ENCODE data around the gene SCAF8.
A peak's percentile ranks its signal among the peaks of the same experiment; 100 is the strongest.
"Not testable (repeated sequence)": the region's sequence is repeated elsewhere in the genome, so short reads cannot be mapped to it uniquely, and the experiment has no call there.

The SCAF8 gene, protein sequence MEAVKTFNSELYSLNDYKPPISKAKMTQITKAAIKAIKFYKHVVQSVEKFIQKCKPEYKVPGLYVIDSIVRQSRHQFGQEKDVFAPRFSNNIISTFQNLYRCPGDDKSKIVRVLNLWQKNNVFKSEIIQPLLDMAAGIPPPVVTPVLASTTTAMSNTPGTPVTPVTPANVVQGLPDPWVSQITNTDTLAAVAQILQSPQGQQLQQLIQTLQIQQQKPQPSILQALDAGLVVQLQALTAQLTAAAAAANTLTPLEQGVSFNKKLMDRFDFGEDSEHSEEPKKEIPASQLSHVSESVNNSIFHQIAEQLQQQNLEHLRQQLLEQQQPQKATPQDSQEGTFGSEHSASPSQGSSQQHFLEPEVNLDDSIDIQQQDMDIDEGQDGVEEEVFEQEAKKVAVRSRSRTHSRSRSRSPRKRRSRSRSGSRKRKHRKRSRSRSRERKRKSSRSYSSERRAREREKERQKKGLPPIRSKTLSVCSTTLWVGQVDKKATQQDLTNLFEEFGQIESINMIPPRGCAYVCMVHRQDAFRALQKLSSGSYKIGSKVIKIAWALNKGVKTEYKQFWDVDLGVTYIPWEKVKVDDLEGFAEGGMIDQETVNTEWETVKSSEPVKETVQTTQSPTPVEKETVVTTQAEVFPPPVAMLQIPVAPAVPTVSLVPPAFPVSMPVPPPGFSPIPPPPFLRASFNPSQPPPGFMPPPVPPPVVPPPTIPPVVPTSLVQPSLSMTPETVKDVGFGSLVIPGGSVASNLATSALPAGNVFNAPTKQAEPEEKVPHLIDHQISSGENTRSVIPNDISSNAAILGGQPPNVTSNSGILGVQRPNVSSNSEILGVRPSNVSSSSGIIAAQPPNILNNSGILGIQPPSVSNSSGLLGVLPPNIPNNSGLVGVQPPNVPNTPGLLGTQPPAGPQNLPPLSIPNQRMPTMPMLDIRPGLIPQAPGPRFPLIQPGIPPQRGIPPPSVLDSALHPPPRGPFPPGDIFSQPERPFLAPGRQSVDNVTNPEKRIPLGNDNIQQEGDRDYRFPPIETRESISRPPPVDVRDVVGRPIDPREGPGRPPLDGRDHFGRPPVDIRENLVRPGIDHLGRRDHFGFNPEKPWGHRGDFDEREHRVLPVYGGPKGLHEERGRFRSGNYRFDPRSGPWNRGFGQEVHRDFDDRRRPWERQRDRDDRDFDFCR (N-terminal part only)

DNA sequence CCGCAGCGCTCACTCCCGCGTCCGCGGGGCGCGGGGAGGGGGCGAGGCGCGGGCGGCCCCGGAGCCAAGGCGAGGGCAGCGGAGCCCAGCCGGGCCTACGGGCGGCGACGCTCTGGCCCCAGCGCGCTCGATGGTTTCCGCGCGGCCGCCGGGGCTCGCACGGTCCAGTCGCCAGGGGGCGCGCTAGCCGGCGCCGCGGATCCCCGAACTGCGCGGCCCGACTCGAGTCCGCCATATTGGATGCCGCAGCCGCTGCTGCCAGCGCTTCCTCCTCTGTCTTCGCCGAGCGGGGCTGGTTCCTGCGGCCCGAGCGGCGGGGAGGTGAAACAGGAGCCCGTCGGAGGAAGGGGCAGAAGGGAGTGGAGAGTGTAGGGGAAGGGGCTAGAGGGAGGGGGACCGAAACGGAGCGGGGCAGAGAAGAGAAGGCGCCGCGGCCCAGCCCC lies at the start of gene SCAF8:
Gene SCAF8, plus strand, starts transcription at position 234 of the 443 bp plus-strand sequence. CDS start 485 bp downstream, outside the sequence.
- peak; percentile 75 to 79 for ATAC-seq

DNA sequence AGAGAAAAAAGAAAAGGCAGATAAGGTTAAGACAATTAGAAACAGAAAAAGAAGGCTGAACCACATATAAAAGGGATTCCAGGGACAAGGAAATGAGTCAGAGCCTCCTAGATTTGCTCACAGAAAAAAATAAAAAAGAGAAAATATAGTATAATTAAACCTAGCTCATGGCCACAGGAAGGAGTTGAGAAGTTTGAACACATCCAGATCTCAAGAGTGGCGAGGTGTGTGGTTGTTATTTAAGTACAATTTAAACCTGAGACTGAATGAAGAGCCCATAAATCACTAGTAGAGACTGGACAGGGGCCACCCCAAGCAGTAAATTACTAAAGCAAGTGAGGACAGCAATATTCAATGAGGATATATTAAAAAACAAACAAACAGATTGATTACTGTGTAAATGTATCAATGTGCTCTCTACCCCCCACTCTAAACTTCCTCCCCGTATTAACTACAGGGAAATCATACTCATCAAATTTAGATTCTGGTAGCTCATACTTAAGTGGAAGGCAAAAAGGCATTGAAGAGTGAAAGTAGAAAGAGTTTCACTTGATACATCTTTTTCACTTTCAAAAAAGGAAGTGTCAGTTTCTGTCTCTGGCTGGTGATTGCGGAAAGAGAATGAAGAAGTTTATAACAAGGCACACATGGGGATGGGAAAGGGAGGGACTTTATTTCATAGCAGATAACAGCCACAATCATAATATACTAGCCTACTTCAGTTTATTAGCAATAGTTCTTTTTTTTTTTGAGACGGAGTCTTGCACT lies 49.3 kb upstream of the SCAF8 start:
- ATAC-seq = peak; percentile 58 to 84

DNA sequence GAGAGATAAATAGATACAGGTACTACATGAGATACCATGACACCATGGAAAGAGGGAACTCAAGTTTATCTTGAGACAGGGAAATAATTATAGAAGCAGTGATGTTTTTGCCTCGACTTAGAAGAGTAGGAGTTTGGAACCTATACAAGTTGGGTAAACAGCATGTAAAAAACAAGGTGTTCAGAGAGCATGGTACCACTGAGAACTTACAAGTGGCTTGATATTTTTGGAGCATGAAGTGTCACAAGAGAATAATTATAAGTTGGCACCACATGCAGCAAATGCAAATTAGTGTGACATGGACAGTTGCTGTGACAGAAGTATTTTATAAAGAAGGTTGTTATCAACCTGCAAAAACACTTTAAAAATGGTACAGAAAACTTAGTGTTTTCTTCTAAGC lies 47.1 kb upstream of the SCAF8 start:
- ATAC-seq = no peak

DNA sequence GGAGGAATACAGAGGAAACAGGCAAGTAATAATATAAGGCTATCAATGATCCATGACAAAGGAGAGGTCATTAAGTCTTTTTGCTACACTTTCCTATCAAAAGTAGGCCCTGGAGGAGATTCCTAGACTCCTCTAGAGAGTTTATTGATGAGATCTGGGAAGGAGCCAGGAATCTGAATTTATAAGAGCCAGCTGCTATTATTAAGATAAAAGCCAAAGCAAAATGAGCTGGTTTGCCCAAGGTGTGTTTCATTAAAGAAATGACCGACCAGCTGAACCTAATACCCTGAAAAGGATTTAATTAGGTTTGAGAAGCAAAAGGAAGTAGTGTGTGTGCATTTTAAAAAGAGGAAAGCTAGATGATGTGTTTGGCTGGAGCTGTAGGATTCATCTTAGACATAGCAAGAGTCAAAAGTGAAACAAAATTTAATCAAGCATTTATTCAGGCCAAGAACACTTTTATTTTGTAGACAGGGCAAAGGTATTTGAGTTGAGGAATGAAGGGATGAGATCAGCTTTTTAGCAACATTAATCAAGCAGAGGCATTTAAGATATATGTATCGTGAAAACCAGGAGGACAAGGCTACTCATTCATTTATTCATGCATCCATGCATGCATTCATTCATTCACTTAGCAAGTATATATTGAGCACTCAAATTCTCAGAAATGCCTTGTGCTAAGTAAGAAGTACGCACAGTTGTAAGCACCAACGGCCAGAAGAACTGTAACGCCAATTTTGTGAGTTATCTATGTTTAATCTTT lies 43.5 kb upstream of the SCAF8 start:
- ATAC-seq = no peak

DNA sequence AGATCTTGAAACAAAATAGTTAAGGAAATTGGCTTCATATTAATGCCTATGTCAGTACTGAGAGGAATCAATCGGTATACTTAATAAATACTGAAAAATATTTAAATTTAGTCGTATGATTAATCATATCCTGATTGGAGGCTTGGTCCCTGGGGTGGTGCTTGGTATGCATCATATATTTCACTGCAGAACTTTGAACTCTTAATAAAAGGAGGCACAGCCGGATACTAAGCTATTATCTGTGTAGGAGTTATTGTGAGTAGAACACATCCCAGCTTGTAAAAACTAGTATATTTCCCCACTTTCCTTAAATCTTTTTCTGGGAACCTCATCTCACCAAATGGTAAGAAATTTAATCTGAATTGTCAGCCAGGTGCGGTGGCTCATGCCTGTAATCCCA lies 42.4 kb upstream of the SCAF8 start:
- no peak for ATAC-seq

DNA sequence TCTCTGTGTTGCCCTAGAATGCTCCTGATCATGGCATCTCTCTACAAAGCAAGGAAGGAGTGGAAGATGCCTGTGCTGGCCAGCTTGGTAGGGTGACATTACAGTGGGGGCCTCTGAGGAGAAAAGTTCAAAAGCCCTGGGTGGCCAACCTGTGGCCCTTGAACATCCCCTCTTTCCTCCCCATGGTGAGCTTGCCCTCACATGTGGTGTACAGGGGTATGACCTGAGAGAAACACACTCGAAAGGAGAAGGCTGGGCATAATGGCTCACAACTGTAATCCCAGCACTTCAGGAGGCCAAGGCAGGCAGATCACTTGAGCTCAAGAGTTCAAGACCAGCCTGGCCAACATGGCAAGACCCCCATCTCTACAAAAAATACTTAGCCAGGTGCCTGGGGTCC lies 36.6 kb upstream of the SCAF8 start:
- no peak for ATAC-seq

DNA sequence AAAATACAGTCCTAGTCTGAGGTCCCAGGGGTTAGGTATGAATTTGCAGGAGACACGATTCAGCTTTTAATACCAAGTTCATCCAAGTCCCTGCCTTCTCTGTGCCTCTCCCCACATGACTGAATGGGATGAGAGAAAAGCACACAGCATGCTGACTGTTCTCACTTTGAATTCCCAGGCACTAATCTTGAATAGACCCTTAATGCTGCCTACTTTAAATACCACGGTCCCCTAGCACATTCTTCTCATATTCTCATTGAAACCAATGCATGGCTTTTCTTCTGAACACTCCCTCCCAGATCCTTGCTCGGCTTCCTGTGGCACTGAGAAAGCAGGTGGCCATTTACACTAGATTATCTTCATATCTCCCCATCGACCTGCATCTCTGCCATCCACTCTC lies 30.1 kb upstream of the SCAF8 start:
- ATAC-seq = no peak

DNA sequence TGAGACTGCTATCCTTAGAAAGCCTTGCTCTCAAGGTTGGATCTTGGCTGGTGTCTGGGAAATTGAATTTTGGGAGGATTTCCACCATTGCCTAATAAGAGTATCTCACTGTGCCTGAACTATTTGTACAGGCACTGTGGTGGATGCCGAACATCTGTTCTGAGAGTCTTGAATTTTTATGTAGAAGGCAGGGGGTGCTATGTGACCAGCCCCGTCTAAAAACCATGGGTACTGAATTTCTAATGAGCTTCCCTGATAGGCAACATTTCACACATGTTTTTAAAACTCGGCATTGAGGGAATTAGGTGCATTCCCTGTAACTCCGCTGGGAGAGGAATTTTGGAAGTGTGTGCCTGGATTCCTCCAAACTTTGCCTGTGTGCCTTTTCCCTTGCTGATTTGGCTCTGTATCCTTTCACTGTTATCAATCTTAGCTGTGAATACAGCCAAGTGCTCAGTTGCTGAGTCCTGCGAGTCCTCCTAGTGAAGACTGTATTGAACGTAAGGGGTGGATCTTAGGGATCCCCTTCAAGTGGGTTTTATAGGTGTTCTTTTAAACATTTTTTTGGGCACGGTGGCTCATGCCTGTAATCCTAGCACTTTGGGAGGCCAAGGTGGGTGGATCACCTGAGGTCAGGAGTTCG lies 27.6 kb upstream of the SCAF8 start:
- no peak for ATAC-seq

DNA sequence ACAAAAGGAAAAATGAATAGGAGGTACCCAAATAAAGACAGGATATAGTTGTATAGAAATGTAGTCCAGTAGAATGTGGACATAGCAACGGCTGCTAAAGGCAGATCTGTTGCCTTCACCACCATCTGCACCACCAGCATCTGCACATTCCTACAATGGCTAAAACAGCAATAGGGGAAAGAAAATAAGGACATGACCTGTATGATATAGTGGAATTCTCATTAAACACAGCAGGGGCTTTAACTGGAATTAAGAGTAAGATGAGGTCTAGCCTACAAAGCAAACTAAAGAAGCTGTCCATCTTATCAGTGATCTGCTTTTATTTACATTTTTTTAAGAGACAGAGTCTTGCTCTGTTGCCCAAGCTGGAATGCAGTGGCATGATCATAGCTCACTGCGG lies 26.8 kb upstream of the SCAF8 start:
- ATAC-seq = no peak

DNA sequence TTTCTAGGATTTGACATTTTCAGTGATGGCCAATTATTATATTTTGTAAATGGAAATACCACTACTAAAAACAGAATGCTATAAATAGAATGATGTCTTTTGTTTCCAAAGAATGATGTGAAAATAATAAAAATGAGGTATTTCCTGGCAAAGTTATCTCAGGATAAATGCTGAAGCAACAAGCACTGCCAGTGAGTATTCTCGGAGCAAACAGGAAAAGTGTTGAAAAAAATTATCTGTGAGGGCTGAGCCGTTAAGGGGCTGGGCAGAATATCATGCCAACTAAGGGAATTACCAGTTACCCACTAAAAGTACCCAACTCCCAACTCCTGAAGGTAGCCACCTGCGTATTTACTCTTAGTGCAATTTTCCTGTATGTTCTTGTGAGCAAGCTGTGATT lies 23.6 kb upstream of the SCAF8 start:
- ATAC-seq = no peak

DNA sequence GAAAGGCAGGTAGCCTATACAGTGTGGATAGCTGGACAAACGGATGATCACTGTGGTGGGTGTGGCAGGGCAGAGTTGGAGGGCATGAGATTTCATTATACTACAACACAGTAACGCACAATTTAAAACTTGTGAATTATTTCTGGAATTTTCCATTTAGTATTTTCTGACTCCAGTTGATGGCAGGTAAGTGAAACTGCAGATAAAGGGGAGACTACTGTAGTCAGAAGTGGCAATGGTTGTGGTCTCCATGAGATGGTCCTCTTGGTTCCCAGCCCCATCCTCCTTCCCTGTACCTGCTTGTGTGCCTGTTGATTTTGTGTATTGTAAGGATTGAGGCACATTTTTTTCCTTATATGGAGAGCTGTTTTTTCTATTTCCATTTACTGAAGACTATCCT lies 22.5 kb upstream of the SCAF8 start:
- ATAC-seq = no peak

DNA sequence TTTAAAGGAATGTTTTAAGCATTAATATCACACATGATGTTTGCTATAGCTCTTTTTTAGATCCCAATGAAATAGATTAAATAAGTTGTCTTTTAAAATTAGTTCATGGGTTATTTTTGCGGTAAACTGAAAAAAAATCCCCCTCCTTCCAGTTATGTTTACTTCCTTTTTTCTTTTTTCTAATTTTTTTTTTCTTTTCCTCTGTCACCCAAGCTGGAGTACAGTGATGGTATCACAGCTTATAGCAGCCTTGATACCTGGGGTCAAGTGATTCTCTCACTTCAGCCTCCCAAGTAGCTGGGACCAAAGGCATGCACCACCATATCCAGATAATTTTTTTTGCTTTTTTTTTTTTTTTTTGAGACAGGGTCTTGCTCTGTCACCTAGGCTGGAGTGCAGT lies 17.8 kb upstream of the SCAF8 start:
- no peak for ATAC-seq

DNA sequence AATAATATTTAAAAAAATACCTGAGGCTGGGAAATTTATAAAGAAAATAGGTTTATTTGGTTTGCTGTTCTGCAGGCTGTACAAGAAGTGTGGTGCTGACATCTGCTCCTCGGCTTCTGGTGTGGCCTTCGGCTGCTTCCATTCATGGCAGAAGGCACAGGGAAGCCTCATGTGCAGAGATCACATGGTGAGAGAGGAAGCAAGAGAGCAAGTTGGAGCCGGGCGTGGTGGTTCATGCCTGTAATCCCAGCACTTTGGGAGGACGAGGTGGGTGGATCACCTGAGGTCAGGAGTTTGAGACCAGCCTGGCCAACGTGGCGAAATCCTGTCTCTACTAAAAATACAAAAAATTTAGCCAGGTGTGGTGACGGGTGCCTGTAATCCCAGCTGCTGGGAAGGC lies 16.9 kb upstream of the SCAF8 start:
- not testable (repeated sequence) for ATAC-seq

DNA sequence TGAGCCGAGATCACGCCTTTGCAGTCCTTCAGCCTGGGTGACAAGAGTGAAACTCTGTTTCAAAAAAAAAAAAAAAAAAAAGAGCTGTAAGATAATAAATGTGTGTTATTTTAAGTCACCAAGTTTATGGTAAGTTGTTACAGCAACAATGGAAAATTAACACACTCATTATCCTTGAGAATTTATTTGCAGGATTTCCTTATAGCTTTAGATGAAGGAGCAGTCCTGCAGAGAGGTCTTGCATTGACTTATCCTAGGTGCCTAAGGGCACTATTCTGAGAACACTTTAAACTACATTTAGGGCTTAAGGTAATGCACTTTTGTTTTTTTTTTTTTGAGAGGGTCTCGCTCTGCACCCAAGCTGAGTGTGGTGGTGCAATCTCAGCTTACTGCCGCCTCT lies 13.8 kb upstream of the SCAF8 start:
- ATAC-seq = no peak

DNA sequence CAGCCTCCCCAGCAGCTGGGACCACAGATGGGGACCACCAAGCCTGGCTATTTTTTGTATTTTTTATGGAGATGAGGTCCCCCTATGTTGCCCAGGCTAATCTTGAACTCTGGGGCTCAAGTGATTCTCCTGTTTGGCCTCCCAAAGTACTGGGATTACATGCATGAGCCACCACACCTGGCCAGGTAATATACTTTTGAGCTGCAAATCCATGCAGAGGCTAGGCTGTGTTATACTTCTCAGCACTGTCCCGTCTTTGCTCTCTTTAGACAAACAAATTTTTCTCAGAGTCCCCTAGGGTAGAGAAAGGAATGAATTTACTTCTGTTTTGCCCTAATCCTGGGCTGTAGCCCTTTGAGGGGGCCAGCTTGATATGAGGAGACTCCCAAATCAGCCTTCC lies 13.4 kb upstream of the SCAF8 start:
- no peak for ATAC-seq

DNA sequence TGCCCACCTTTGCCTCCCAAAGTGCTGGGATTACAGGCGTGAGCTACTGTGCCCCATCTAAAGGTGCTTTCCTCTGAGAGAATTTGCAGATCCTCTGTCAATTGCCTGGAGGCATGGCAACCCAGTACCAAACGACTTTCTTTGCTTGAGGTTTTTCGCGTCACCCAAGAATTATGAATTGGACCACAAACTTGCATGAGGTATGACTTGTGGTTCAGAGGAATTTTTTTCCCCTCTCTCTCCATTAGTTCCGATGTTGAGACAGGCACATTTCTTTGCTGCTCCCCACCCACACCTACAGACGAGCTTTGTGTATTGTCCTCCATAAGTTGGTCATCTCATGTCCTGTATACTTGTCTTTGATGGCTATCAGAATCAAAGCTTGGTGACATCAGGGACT lies 11.8 kb upstream of the SCAF8 start:
- no peak for ATAC-seq

DNA sequence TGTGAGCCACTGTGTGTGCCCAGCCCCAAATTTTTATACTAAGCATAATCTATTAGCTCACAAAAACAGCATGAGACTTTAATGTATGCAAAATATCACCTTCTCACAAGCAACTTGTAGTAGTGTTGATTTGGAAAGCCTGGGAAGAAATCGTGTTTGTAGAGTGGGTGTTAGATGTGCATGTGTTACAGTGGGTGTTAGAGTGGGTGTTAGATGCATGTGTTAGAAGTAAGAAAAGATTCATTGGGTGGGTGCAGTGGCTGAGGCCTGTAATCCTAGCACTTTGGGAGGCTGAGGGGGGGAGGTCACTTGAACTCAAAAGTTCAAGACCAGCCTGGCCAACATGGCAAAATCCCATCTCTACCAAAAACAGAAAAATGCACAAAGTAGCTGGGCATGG lies 6.3 kb upstream of the SCAF8 start:
- ATAC-seq = no peak

DNA sequence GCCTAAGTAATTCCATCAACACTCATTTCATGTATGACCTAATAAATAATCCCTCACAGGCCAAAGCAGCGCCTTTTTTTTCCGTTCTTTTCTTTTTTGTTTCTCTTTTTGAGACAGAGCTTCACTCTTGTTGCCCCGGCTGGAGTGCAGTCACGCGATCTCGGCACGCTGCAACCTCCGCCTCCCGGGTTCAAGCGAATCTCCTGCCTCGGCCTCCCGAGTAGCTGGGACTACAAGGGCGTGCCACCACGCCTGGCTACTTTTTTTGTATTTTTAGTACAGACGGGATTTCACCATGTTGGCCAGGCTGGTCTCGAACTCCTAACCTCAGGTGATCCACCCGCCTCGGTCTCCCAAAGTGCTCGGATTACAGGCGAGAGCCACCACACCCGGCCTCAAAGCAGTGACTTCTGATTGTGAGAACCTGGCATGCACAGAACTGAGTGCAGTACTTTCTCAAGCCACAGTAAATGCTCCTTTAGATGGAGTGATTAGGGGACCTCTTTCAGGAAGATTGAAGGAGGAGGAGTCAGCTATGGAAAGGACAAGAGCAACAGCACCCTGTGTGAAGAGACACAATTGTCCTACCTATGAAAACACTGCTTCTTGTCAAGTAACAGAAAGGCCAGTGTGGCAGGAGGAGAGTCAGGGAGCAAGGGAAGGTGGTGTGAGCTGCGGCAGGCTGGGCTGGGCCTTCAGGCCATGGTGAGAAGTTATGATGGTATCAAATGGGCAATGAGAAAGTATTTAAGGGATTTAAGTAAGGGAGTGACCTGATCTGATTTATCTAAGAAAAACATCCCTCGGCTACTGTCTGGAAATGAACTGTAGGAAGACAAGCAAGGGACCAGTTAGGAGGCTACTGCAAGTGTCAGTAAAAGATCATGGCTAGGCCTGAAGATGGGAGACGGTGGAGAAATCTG lies 1.7 kb upstream of the SCAF8 start:
- no peak for ATAC-seq

DNA sequence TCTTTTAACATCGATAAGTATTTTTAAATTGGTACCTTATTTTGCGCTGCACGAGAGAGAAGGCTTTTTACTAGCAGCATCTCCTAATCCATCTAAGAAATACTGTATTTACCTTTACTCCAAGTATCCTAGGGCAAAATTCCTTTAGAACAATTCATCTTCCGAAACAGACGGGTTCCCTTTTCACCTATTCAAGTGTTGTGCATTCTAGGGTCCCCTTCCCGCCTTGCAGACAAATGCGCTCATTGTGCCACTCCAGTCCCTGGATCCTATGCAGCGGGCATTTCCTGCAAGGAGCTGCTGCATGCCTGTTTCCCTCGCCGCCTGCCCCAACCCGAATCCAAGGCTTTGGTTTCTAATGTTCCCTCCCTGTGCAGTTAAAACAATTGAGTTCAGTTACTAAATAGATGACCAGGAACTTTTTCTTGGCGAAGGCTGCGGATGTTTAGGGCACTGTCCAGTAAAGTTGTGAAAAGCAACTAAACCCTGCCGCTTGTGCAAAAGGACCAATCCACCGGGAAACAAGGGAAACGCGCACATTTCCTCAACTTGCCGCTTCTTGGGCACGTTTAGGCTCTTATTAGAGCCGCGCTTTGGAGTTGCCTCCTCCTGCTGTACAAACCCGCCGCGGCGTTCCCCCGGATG lies 556 bp upstream of the SCAF8 start:
- ATAC-seq = no peak

Data from activated CD4-positive, CD25-positive, alpha-beta regulatory T cell treated with anti-CD3 and anti-CD28 coated beads, Interleukin-2, amount 50 U/mL, for 24 hours (primary cell).